Retinal pigment epithelial cell (primary cell): Measurements from ENCODE around the gene TMEM87A.
"Not testable (repeated sequence)": the region's sequence is repeated elsewhere in the genome, so short reads cannot be mapped to it uniquely, and the experiment has no call there.

Experiments used
- DNase-seq: peaks from one replicate; pipeline ENCODE4 v3.0.0-alpha.2; 2010; ENCODE audit warnings: low read depth
- H3K4me3 ChIP-seq: 2 replicates; pipeline ENCODE4 v1.5.1; 2011; ENCODE audit warnings: mild to moderate bottlenecking, low read length, control low read depth, moderate library complexity
- TF ChIP-seq, protein P1 (sequence below): conservative IDR thresholded peaks from 2 replicates; pipeline ENCODE4 v1.5.1; 2011; ENCODE audit warnings: low read depth, low read length, control low read depth, inconsistent platforms

TMEM87A gene

DNA sequence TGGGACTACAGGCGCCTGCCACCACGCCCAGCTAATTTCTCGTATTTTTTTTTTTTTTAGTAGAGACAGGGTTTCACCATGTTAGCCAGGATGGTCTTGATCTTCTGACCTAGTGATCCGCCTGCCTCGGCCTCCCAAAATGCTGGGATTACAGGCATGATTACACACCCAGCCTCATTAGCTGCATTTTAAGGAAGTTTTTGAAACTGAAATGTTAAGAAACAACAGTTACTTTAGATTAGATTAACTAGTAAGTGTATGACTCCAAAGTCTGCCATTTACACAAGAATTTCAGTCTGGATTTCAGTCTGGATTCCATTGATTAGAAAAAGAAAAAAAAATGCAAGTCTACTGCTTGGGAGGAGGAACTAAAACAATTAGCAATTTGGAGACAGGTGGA, 40.6 kb downstream of the TMEM87A start:
- DNase-seq = no peak
- TF ChIP-seq, protein P1, sequence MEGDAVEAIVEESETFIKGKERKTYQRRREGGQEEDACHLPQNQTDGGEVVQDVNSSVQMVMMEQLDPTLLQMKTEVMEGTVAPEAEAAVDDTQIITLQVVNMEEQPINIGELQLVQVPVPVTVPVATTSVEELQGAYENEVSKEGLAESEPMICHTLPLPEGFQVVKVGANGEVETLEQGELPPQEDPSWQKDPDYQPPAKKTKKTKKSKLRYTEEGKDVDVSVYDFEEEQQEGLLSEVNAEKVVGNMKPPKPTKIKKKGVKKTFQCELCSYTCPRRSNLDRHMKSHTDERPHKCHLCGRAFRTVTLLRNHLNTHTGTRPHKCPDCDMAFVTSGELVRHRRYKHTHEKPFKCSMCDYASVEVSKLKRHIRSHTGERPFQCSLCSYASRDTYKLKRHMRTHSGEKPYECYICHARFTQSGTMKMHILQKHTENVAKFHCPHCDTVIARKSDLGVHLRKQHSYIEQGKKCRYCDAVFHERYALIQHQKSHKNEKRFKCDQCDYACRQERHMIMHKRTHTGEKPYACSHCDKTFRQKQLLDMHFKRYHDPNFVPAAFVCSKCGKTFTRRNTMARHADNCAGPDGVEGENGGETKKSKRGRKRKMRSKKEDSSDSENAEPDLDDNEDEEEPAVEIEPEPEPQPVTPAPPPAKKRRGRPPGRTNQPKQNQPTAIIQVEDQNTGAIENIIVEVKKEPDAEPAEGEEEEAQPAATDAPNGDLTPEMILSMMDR = no peak
- no peak overlapping the region for H3K4me3 ChIP-seq

DNA sequence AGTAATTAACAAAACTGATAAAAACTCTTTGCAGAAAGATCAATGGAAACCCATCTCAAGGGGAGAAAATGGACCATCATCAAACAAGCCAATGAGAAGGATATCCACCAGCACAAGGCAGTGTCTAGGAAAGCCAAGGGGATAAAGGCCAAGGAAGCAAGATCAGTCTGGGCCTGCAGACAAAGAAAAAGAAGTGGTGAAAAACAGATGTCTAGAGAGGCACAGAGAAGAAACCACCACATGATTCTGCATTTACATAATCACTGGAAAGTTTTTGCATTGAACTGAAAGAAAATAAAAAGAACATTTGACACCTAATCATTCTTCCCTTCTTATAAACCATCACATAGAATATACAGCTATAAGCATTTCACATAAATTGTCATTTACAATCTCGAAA, 42.1 kb downstream of the TMEM87A start:
- TF ChIP-seq, protein P1 = no peak
- H3K4me3 ChIP-seq = no peak overlapping the region
- DNase-seq = no peak

DNA sequence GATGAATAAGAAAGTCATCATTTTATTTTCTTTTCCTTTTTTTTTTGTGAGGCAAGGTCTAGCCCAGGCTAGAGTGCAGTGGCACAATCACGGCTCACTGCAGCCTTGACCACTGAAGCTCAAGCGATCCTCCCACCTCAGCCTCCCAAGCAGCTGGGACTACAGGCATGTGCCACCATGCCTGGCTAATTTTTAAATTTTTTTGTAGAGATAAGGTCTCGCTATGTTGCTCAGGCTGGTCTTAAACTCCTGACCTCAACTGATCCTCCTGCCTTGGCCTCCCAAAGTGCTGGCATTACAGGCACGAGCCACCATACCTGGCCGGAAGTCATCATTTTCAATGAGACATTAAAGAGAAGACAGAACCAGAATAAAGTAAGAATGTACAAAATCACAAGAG, 44.3 kb downstream of the TMEM87A start:
- not testable (repeated sequence) for H3K4me3 ChIP-seq, DNase-seq

DNA sequence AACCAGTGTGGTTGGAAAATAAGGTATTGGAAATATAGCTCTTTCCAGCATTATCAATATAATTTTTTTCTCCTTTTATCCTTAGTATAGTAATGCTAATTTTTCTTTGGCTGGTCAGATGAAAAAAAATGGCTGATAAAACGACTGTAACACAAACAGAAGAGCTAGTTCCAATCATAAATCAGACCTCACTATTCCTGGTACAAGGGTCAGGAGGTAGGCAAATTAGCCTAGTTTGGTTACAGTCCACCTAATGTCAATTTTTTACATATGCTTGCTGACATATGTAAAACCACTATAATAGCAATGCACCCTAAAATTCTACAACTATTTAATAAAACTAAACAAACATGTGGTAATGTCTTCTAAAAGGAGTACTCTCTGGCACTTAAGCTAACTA, 45.2 kb downstream of the TMEM87A start:
- no peak overlapping the region for H3K4me3 ChIP-seq
- DNase-seq = no peak
- TF ChIP-seq, protein P1 = no peak

DNA sequence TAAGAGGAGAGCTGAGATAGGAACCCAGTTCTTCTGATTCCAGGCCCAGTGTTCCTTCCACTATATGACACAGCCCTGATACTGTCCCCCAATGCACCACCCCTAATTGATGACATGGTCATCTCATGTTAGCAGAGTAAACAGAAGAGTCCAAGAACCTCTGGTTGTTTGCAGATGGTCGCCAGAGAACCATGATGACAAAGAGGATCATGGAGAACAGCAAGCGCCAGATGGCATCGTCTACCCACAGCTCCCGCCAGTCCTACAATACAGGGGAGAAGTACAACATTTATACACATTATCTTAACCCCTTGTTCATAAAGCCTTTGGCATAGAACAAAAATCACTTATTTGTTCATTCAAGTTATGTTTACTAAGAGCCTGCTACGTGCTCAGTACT, 46.6 kb downstream of the TMEM87A start:
- no peak overlapping the region for H3K4me3 ChIP-seq
- no peak for DNase-seq
- TF ChIP-seq, protein P1 = no peak

DNA sequence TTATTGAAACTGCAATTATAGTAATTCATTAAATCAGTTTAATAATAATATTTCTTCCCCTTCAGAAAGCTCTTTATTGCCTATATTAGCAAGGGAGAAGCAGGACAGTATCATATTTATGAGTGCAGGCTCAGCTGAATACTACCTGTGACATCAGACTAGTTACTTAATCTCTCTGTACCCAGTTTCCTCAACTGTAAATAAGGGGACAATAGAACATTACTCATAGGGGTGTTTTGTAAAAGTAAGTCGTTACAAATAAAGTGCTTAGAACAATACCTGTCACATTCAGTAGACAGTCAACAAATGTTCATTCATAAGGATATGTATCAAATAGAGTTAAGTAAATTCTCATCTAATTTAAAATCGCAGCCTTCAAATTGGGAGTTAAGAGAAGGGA, 53.0 kb downstream of the TMEM87A start:
- no peak for DNase-seq
- TF ChIP-seq, protein P1 = no peak
- no peak overlapping the region for H3K4me3 ChIP-seq

DNA sequence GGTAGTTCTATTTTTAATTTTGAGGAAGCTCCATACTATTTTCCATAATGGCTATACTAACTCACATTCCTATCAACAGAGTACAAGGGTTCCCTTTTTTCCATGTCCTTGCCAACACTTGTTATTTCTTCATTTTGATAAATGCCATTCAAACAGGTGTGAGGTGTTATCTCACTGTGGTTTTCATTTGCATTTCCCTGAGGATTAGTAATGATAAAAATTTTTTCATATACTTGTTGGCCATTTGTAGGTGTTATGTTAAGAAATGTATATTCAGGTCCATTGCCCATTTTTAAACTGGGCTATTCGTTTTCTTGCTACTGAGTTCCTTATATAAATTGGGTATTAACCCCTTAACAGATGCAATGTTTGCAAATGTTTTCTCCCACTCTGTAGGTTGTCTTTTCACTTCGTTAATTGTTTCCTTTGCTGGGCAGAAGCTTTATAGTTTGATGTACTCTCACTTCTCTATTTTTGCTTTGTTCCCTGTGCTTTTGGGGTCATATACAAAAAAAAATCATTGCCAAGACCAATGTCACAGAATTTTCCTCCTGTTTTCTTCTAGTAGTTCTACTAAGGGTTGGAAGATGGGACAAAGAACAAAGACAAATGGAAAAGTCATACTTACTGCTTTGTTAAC, 54.2 kb downstream of the TMEM87A start:
- no peak for DNase-seq
- no peak overlapping the region for H3K4me3 ChIP-seq
- TF ChIP-seq, protein P1 = no peak
